Ramos (cell line): Measurements from ENCODE around the gene EP300.
"Not testable (repeated sequence)": the region's sequence is repeated elsewhere in the genome, so short reads cannot be mapped to it uniquely, and the experiment has no call there.

Experiments used
- in situ Hi-C: fragments of 300-500 bp; cut with MboI; formaldehyde crosslinking; loops from one replicate; pipeline ENCODE4 v1.14.3; 2022; ENCODE audit warnings: low sequenced_read_pairs; ENCODE audit not compliant: unreplicated experiment

Gene EP300

DNA sequence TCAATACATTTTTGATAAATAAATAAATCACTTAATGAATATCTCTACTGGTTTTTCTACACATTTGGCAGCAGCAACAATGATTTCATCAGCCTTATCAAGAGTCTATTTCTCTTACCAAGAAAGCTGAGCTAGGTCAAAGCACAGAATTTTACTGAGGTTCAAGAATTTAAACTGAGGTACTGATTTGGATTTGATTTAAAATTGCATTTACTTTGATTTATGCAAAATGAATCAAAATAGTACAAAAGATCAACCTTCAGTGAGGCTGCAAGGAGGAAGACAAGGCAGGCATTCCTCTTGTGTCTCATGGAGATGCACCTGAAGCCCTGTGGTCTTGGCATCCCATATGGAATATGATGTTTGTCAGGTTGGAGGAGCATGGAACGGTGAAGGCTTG lies 15.5 kb upstream of the EP300 start:
- in situ Hi-C loops: no loop called here

DNA sequence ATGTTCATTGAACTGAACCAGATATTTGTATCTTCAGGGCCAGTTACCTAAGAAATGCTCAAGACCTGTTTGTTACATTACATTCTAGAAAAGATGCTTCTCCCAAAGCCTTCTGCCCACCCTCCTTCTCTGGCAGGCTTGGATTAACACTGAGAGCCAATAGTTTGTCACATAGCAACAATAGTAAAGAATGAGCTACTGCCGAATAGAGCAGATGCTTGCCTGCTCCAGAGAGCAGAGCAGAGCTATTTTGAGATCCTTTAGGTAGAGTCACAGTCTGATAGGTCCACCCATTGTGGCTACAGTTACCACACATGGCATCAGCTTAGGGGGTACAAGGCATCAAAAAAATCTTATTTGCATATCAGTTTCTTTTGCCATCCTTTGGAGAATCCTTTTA lies 13.5 kb upstream of the EP300 start:
- in situ Hi-C loops: no loop called here

DNA sequence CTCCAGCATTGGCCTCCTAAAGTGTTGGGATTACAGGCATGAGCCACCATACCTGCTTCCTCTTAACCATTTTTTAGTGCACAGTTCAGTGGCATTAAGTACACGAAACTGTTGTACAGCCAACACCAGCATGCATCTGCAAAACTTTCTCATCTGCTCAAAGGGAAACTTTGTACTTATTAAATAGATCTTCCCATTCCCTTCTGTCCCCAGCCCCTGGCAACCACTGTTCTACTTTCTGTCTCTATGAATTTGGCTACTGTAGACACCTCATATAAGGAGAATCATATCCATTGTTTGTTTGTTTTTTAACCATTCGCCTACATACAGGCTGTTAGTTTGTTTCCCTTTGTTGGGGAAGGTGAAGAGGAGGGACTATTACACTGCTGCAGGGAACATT lies 6.5 kb upstream of the EP300 start:
- in situ Hi-C loops: no loop called here

DNA sequence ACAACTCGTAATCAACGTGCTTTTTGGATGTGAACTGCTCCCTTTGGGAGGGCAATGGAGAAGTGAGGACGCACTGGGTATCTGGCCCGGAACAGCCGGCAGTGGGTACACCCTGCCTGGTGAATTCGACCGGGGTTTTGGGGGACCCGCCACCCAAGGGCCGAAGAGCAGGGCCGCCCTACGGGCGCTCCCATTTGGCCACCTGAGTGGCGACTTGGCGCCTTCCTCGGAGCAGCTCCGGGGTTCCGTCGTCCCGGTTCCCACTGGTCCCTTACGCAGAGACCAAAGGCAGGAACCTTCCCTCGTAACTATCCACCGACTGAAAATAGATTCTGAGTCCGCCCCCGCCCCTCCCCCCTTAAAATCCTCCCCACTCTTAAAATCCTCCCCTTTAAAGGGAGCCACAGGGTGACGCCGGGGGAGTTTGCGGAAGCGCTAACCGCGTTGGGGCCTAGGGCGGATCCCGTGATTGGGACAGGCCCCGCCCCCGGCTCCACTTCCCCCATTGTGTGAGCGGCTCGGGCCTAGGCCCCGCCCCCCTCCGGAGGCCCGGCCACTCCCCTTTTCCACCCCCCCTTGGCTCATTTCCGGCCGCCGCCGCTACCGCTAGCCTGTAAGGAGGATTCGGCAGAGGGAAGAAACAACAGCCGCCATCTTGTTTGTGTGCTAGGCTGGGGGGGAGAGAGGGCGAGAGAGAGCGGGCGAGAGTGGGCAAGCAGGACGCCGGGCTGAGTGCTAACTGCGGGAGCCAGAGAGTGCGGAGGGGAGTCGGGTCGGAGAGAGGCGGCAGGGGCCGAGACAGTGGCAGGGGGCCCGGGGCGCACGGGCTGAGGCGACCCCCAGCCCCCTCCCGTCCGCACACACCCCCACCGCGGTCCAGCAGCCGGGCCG lies 1.0 kb upstream of the EP300 start:
- in situ Hi-C loops: no loop called here

DNA sequence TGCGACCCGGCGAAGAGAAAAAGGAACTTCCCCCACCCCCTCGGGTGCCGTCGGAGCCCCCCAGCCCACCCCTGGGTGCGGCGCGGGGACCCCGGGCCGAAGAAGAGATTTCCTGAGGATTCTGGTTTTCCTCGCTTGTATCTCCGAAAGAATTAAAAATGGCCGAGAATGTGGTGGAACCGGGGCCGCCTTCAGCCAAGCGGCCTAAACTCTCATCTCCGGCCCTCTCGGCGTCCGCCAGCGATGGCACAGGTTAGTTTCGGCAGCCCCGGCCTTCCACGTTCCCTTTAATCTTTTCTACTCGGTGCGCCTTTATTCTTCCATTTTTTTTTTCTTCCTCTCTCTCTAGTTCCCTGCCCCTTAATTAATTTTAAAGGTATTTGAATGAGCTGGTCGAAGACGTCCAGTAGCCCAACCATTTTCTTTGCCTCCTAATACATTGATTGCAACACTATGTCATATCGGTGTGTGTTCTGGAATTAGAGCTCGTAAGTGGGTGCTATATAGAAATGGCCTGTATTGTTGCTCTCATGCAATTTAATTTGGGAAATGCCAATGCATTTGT lies 537 bp downstream of the EP300 start:
- in situ Hi-C loops: no loop called here

DNA sequence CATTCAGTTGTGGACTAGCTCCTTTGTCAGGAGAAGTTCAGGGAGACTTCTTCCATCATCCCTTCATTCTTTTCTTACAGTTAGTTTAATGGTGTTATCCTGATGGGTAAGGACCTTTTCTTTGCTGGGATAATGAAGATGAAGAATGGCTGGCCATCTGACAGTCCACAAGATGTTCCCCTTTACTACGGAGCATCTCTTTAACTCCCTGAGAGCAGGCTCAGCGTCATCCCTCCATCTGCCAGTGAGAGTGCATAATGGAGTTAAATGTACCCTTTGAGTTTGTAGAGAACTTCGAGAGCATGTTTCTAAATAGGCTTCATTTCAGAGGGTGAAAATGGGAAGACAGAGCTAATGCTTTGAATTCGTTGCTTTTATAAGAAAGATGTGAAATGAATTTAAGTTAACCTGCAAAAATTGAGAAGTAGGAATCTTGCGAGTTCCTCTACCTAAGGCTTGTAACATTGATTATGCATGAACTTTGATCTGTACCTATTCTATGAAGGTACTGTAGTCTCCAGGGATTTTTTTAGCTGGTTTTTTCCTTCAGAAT lies 1.7 kb downstream of the EP300 start:
- in situ Hi-C loops: no loop called here

DNA sequence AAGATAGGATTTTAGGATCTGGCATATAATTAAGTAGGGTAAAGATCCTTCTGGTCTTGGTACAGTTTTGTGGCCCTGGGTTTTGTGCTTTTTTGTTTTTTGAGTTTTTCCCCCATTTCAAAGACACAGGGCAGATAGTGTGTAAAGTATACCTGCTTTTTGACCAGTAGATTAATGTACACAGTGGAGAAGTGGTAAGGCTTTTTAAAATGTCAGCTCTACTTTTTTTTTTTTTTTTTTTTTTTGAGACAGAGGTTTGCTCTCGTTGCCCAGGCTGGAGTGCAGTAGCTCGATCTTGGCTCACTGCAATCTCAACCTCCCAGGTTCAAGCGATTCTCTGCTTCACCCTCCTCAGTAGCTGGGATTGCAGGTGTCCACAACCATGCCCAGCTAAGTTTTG lies 4.0 kb downstream of the EP300 start:
- in situ Hi-C loops: loop anchor here (5.0 kb wide), 1 partner anchor 149 kb away; no protein-coding TSS in a partner anchor

DNA sequence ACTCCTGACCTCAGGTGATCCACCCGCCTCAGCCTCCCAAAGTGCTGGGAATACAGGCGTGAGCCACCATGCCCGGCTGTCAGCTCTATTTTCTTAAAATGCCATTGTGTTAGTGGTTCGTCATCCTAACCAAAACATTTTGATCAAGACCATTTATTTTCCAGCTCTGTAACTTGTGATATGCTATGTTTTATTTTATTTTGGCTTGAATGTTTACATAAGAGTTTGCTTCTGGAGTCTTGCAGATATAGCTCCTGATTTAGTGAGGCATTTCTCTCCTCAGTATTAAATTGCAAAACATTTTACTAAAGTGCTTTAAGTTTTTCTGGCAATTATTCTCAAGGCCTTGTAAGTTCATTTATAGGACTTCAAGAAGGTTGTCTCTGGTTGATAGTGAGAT lies 4.4 kb downstream of the EP300 start:
- in situ Hi-C loops: loop anchor here (5.0 kb wide), 1 partner anchor 150 kb away; no protein-coding TSS in a partner anchor

DNA sequence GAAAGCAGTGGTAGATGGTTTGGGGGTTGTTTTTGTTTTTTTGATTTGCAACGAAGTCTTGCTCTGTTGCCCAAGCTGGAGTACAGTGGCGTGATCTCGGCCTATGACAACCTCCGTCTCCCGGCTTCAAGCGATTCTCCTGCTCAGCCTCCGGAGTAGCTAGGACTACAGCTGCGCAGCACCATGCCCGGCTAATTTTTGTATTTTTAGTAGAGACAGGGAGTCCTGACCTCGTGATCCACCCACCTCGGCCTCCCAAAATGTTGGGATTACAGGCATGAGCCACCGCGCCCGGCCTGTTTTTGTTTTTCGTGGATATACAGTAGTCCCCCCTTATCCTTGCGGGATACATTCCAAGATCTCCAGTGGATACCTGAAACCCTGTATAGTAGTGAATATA lies 6.6 kb downstream of the EP300 start:
- in situ Hi-C loops: loop anchor here (5.0 kb wide), 1 partner anchor 152 kb away; no protein-coding TSS in a partner anchor

DNA sequence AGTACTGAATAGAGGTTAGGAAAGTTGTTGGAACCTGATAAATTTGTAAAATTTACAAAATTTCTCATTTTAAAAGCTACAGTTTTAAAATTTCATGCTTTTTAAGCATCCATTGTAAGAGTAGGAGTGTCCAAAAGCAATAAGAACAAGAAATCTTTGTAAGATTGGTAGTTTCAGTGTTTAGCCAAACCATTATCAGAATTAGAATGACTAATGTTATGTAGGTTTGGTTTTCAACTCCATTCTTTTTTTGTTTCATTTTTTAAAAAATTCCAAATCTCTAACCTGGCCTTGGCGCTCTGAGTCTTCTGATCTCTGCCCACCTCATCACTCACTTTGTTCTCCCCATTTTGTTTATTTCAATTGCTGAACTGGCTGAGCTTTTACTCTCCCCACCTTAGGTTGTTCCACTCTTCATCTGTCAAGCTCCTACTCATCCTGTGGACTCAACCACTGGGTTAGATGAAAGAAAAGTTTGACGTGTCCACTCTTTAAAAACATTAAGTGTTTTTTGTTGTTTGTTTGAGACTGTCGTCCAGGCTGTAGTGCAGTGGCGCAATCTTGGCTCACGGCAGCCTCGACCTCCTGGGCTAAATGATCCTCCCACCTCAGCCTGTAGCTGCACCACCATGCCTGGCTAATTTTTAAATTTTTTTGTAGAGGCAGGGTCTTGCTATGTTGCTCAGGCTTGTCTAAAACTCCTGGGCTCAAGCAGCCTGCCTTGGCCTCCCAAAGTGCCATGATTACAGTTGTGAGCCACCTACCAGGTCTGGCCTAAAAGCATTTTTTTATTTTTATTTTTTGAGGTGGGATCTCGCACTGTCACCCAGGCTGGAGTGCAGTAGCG lies 14.0 kb downstream of the EP300 start:
- in situ Hi-C loops: no loop called here

DNA sequence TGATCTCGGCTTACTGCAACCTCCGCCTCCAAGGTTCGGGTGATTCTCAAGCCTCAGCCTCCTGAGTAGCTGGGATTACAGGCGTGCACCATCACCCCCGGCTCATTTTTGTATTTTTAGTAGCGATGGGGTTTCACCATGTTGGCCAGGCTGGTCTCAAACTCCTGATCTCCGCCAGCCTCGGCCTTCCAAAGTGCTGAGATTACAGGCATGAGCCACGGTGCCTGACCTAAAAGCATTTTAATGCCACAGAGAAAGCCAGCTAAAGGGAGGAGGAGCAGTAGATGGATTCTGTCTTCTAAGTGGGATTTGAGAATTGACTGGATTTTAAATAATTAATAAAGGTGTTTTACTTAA lies 14.6 kb downstream of the EP300 start:
- in situ Hi-C loops: not testable (repeated sequence)

DNA sequence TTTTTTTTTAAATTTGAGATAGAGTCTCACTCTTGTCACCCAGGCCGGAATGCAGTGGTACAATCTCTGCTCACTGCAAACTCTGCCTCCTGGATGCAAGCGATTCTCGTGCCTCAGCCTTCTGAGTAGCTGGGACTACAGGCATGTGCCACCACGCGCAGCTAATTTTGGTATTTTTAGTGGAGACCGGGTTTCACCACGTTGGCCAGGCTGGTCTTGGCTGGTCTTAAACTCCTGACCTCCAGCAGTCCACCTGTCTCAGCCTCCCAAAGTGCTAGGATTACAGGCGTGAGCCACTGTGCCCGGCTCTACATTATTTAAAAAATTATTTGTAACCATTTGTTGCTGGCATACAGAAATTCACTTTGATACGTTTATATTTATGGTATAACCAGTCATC lies 18.6 kb downstream of the EP300 start:
- in situ Hi-C loops: no loop called here

DNA sequence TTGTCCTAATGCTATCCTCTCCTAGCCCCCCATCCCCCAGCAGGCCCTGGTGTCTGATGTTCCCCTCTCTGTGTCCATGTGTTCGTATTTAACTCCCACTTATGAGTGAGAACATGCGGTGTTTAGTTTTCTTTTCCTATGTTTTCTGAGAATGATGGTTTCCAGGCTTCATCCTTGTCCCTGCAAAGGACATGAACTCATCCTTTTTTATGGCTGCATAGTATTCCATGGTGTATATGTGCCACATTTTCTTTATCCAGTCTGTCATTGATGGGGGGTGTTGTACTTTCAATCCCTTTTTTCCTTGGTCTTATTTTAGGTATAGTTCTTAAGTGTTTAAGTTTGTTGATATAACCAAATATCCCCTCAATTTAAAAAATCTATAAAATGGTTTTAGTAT lies 23.9 kb downstream of the EP300 start:
- in situ Hi-C loops: no loop called here

DNA sequence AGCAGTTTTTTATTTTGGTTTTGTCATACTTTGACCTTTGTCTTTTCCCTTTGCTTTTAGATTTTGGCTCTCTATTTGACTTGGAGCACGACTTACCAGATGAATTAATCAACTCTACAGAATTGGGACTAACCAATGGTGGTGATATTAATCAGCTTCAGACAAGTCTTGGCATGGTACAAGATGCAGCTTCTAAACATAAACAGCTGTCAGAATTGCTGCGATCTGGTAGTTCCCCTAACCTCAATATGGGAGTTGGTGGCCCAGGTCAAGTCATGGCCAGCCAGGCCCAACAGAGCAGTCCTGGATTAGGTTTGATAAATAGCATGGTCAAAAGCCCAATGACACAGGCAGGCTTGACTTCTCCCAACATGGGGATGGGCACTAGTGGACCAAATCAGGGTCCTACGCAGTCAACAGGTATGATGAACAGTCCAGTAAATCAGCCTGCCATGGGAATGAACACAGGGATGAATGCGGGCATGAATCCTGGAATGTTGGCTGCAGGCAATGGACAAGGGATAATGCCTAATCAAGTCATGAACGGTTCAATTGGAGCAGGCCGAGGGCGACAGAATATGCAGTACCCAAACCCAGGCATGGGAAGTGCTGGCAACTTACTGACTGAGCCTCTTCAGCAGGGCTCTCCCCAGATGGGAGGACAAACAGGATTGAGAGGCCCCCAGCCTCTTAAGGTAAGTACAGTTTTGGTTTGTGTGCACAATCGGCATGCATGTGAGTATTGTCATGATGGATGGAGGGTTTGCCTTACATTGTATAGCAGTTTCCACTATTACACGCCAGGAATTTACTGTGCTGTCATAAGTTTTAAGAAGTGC lies 25.0 kb downstream of the EP300 start:
- in situ Hi-C loops: no loop called here

DNA sequence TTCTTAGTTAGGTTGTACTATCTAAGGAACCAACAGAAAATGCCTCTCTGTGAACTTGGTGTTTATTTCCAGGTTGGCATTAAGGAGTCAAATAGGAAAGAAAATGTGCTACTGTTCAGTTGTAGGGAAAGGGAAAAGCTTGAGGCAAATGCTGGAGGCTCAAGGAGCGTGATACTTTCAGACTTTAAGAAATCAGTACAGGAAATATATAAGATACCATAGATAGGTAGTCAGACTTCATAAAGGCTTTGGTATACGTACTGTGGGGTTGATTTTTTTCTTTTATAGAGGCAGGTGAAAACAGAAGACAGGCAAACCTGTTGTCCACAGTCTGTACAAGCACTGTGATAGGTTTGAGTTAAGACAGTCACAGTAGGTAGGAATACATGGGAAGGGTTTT lies 30.8 kb downstream of the EP300 start:
- in situ Hi-C loops: no loop called here

DNA sequence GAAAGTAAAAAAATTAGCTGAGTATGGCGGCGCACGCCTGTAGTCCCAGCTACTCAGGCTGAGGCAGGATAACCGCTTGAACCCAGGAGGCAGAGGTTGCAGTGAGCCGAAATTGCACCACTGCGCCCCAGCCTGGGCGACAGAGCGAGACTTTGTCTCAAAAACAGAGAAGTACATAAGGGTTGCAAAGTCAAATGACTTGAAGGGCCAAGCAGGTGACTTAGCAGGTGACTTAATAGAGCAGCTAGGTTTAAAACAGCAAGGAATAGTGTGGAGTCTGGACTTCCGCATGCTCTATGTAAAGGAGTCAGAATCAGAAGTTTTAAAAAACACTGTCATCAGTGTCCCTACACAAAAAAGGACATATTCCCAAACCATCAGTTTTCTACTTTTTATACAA lies 31.7 kb downstream of the EP300 start:
- in situ Hi-C loops: no loop called here

DNA sequence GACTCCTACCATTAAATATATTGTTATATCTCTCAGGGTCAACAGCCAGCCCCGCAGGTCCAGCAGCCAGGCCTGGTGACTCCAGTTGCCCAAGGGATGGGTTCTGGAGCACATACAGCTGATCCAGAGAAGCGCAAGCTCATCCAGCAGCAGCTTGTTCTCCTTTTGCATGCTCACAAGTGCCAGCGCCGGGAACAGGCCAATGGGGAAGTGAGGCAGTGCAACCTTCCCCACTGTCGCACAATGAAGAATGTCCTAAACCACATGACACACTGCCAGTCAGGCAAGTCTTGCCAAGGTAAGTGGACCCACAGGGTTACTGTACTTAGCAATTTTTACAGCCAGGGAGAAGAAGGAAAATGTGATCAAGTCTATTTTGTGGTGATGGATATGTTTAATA lies 35.1 kb downstream of the EP300 start:
- in situ Hi-C loops: no loop called here

DNA sequence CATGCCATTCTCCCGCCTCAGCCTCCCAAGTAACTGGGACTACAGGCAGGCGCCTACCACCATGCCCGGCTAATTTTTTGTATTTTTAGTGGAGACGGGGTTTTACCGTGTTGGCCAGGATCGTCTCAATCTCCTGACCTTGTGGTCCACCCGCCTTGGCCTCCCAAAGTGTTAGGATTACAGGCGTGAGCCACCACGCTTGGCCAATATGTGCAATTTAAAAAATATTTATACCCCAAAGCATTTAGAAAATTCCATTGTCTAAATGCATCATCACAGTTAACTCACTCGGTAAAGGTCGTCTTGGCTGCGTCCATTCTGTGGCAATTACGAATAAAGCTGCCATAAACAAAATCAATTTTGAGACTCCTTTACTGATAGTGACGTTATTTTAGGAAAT lies 36.2 kb downstream of the EP300 start:
- in situ Hi-C loops: no loop called here

DNA sequence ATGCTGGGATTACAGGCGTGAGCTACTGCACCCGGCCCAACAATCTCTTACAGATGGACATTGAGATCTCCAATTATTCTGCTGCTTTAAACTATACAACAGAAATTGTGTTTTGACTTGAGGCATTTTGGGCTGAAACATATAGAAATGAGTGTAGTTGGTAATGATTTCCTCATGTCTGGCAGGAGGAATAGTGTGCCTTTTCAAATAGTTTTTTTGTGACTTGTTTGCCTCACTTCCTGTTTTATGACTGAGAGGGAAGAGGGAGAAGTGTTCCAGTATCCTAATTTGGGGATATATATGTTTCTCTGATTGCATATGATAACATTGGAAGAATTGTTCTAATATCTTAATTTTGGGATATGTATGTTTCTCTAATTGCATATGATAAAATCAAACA lies 40.2 kb downstream of the EP300 start:
- in situ Hi-C loops: no loop called here
